H1 (cell line): ENCODE results near the gene ZFP57. TPM values are rescaled to one million over a fixed set of nuclear protein-coding genes. Genes with fewer than 3 reads are reported as not detected.

Experiments
- CTCF ChIA-PET: fragments of 300-600 bp; sonication (Branson Sonifier 250); formaldehyde crosslinking; loops from one replicate; lab custom pipeline; 2021; ENCODE audit not compliant: partially characterized antibody; lab: Charles Lee
- POLR2A ChIA-PET: fragments of 300-600 bp; sonication (Branson Sonifier 250); formaldehyde crosslinking; loops from one replicate; lab custom pipeline; 2021; ENCODE audit warnings: inconsistent platforms; ENCODE audit not compliant: partially characterized antibody; lab: Charles Lee
- DNase-seq, 2 experiments: peaks; one replicate each; pipeline versions ENCODE4 v3.0.0 to v3.0.0-alpha.2; 2010 to 2022; ENCODE audit warnings: low spot score in 2 of 2, low read depth in 1 of 2, mixed read lengths in 1 of 2
- FAIRE-seq: peaks from 2 replicates; lab custom pipeline; 2011; peaks lifted over from hg19 to GRCh38; lab: Jason Lieb, UNC
- H2AFZ ChIP-seq: 2 replicates; pipeline ENCODE4 v1.8.1; 2012; ENCODE audit warnings: low read length, inconsistent platforms
- H2AK5ac ChIP-seq: 2 replicates; pipeline ENCODE4 v1.6.1; 2013; ENCODE audit warnings: low read depth, low read length
- H2BK120ac ChIP-seq: replicated peaks from 2 replicates; pipeline ENCODE3; 2013; ENCODE audit warnings: low read depth, low read length, inconsistent platforms
- H2BK12ac ChIP-seq: 2 replicates; pipeline ENCODE4 v1.6.1; 2013; ENCODE audit warnings: low read depth, low read length
- H2BK15ac ChIP-seq: 2 replicates; pipeline ENCODE4 v1.6.1; 2013; ENCODE audit warnings: low read length
- H2BK20ac ChIP-seq: 2 replicates; pipeline ENCODE4 v1.6.1; 2013; ENCODE audit warnings: low read length
- H2BK5ac ChIP-seq: 2 replicates; pipeline ENCODE4 v1.6.1; 2013; ENCODE audit warnings: low read depth, low read length
- H3K14ac ChIP-seq: 2 replicates; pipeline ENCODE4 v1.6.1; 2013; ENCODE audit warnings: inconsistent platforms; ENCODE audit not compliant: insufficient read length
- H3K18ac ChIP-seq: 2 replicates; pipeline ENCODE4 v1.6.1; 2013; ENCODE audit warnings: low read length; ENCODE audit errors: extremely low read depth
- H3K23ac ChIP-seq: 2 replicates; pipeline ENCODE4 v1.6.1; 2013; ENCODE audit warnings: inconsistent platforms; ENCODE audit not compliant: insufficient read length
- H3K23me2 ChIP-seq: 2 replicates; pipeline ENCODE4 v1.6.1; 2013; ENCODE audit warnings: low read depth, low read length
- H3K27ac ChIP-seq: 2 replicates; pipeline ENCODE4 v1.6.1; 2011; ENCODE audit warnings: low read depth, low read length, inconsistent platforms
- H3K27me3 ChIP-seq, 4 experiments: replicated peaks in 1 of 4; 1 replicate in 1 of 4; 2 replicates in 3 of 4; pipeline versions ENCODE4 v1.6.1 to v1.8.1; 2011 to 2013; ENCODE audit warnings: low read length in 3 of 4, mild to moderate bottlenecking in 3 of 4, inconsistent platforms in 2 of 4, mixed read lengths in 2 of 4, moderate library complexity in 1 of 4; ENCODE audit not compliant: control insufficient read depth in 3 of 4, insufficient read depth in 3 of 4; ENCODE audit errors: extremely low read depth in 1 of 4
- H3K36me3 ChIP-seq, 4 experiments: 2 replicates each; pipeline versions ENCODE4 v1.6.1 to v1.8.1; 2011 to 2013; ENCODE audit warnings: mild to moderate bottlenecking in 4 of 4, low read length in 3 of 4, moderate library complexity in 2 of 4, control low read depth in 1 of 4, inconsistent platforms in 1 of 4; ENCODE audit not compliant: insufficient read depth in 4 of 4, control insufficient read depth in 2 of 4
- H3K4ac ChIP-seq: replicated peaks from 2 replicates; pipeline ENCODE3; 2013; ENCODE audit warnings: low read length, low read depth, mixed read lengths, inconsistent platforms; ENCODE audit not compliant: insufficient read length
- H3K4me1 ChIP-seq, 4 experiments: replicated peaks in 1 of 4; 1 replicate in 1 of 4; 2 replicates in 3 of 4; pipeline versions ENCODE4 v1.6.1 to v1.8.1; 2011 to 2013; ENCODE audit warnings: low read length in 3 of 4, inconsistent platforms in 2 of 4, mixed read lengths in 1 of 4; ENCODE audit not compliant: insufficient read depth in 4 of 4, control insufficient read depth in 3 of 4
- H3K4me2 ChIP-seq, 2 experiments: 2 replicates each; pipeline versions ENCODE4 v1.6.1 to v1.8.1; 2011 to 2013; ENCODE audit warnings: low read depth in 2 of 2, low read length in 2 of 2, control low read depth in 1 of 2, inconsistent platforms in 1 of 2, mild to moderate bottlenecking in 1 of 2; ENCODE audit not compliant: insufficient read depth in 1 of 2
- H3K4me3 ChIP-seq, 4 experiments: fragments of 200-600, 300-600 bp in 1 of 4; sonication (generic), shearing (Covaris generic), sonication (Bioruptor Twin) in 1 of 4; 2 replicates each; pipeline versions ENCODE4 v1.5.1 to v1.8.1; 2011 to 2016; ENCODE audit warnings: low read length in 4 of 4, low read depth in 3 of 4, control low read depth in 2 of 4, inconsistent platforms in 2 of 4, mild to moderate bottlenecking in 2 of 4, mixed read lengths in 1 of 4, moderate library complexity in 1 of 4; ENCODE audit not compliant: insufficient read depth in 2 of 4; ENCODE audit errors: extremely low read depth in 1 of 4
- H3K56ac ChIP-seq: replicated peaks from 2 replicates; pipeline ENCODE3; 2013; ENCODE audit warnings: low read depth, mild to moderate bottlenecking, mixed read lengths, low read length, inconsistent platforms; ENCODE audit not compliant: insufficient read length
- H3K79me1 ChIP-seq: 2 replicates; pipeline ENCODE4 v1.6.1; 2013; ENCODE audit warnings: low read depth, low read length, control low read depth
- H3K79me2 ChIP-seq, 2 experiments: 2 replicates each; pipeline versions ENCODE4 v1.6.1 to v1.8.1; 2012 to 2013; ENCODE audit warnings: low read length in 2 of 2, mild to moderate bottlenecking in 2 of 2, inconsistent platforms in 1 of 2; ENCODE audit not compliant: insufficient read depth in 2 of 2, control insufficient read depth in 1 of 2
- H3K9ac ChIP-seq, 4 experiments: replicated peaks in 1 of 4; 1 replicate in 1 of 4; 2 replicates in 3 of 4; pipeline versions ENCODE4 v1.6.1 to v1.8.1; 2011 to 2013; ENCODE audit warnings: low read depth in 3 of 4, low read length in 3 of 4, control low read depth in 2 of 4, mild to moderate bottlenecking in 2 of 4, moderate library complexity in 2 of 4, inconsistent platforms in 1 of 4; ENCODE audit errors: extremely low read depth in 1 of 4
- H3K9me3 ChIP-seq, 2 experiments: 2 replicates each; pipeline versions ENCODE4 v1.6.1 to v1.8.1; 2012 to 2013; ENCODE audit warnings: mild to moderate bottlenecking in 2 of 2, moderate library complexity in 2 of 2, control low read depth in 1 of 2, inconsistent platforms in 1 of 2, low read depth in 1 of 2, low read length in 1 of 2, mixed read lengths in 1 of 2; ENCODE audit not compliant: insufficient read depth in 2 of 2
- H4K20me1 ChIP-seq, 2 experiments: replicated peaks in 1 of 2; 2 replicates each; pipeline versions ENCODE3 to v1.8.1; 2011 to 2013; ENCODE audit warnings: inconsistent platforms in 2 of 2, low read length in 2 of 2, mild to moderate bottlenecking in 1 of 2; ENCODE audit not compliant: insufficient read depth in 2 of 2, control insufficient read depth in 1 of 2
- H4K5ac ChIP-seq: 2 replicates; pipeline ENCODE4 v1.6.1; 2013; ENCODE audit warnings: low read length, low read depth, mixed read lengths, inconsistent platforms; ENCODE audit not compliant: insufficient read length
- H4K8ac ChIP-seq: 2 replicates; pipeline ENCODE4 v1.8.0; 2013; ENCODE audit warnings: mild to moderate bottlenecking, moderate library complexity, low read length, inconsistent platforms; ENCODE audit not compliant: insufficient read depth; ENCODE audit errors: extremely low read depth
- H4K91ac ChIP-seq: replicated peaks from 2 replicates; pipeline ENCODE3; 2013; ENCODE audit warnings: low read length, mixed read lengths, inconsistent platforms; ENCODE audit not compliant: insufficient read length
- ASH2L ChIP-seq: fragments of 200-600, 300-600 bp; sonication (generic); IDR thresholded peaks from one replicate; pipeline ENCODE4 v1.7.1; 2017; ENCODE audit warnings: low read length
- CHD2 ChIP-seq: IDR thresholded peaks from 2 replicates; pipeline ENCODE4 v1.6.1; 2012; ENCODE audit warnings: low read length, improper control_type of control experiment
- EZH2 ChIP-seq: fragments of 200-600 bp; sonication (generic); IDR thresholded peaks from 2 replicates; pipeline ENCODE4 v1.7.1; 2012; ENCODE audit warnings: low read depth, mild to moderate bottlenecking, moderate library complexity, low read length, inconsistent platforms; ENCODE audit not compliant: severe bottlenecking
- WGBS, 2 experiments: shearing (Covaris generic) in 1 of 2; methylation state at CpG; one replicate each; pipeline versions ENCODE4 v1.1.6 to v1.1.7; 2013 to 2015; ENCODE audit warnings: low lambda C conversion rate in 2 of 2, mixed read lengths in 2 of 2, inconsistent platforms in 1 of 2, low coverage in 1 of 2, missing lambda C conversion rate in 1 of 2; ENCODE audit not compliant: insufficient replicate concordance in 2 of 2, insufficient coverage in 1 of 2, insufficient read length in 1 of 2; ENCODE audit errors: extremely low coverage in 1 of 2, missing lambda C conversion rate in 1 of 2; 5-methylcytosine and 5-hydroxymethylcytosine counted together
- polyA plus RNA-seq, 7 experiments: library from polyadenylated mRNA; depleted of rRNA in 3 of 7; stranded (reverse) in 5 of 7; unstranded in 2 of 7; fragments of >200 nt in 5 of 7; fragments of 200-250 nt in 2 of 7; gene quantifications; 1 replicate in 5 of 7; 2 replicates in 1 of 7; 4 replicates in 1 of 7; pipeline versions ENCODE4 v1.2.1 to v1.2.3, GENCODE V29; 2011 to 2013; ENCODE audit warnings: missing spikeins in 2 of 7, mixed read lengths in 2 of 7
- total RNA-seq: library from RNA; stranded (reverse); fragmentation: NEBNext Ultra II Directional; extraction: Animal tissue kit (Norgen Biotek cat#: 25700); gene quantifications from 2 replicates; pipeline ENCODE4 v1.2.1, GENCODE V29; 2021
- TF ChIP-seq, protein P1 (sequence below): IDR thresholded peaks from 2 replicates; pipeline ENCODE4 v1.6.1; 2011; ENCODE audit warnings: low read length, improper control_type of control experiment
- TF ChIP-seq, protein P2 (sequence below): IDR thresholded peaks from 2 replicates; pipeline ENCODE4 v1.6.1; 2011; ENCODE audit warnings: low read depth, mild to moderate bottlenecking, low read length; ENCODE audit not compliant: insufficient read depth

Gene ZFP57
- total and polyA plus RNA-seq, 2 of the 8 experiments (the other 6 are each of a cell fraction or from before 2014, with no cell fraction given): 0.85 to 1.2 TPM

DNA sequence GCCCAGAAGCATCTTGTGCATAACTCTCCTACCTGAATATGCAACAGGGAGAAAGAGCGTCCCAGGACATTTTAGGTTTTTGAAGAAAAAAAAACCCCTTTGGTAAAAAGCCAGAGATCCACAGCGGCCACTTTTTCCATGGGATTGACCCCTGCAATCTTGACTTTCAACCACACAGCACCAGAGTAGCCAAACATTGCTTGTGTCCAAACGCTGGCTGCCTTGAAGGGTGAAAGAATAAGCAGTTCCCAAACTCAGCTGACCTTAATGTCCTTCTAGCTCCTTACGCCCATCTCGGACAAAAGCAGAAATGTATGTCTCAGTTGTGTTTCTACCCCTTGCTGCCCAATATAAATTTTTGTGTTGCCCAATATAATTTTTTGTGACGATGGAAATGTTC is 25.3 kb downstream of the ZFP57 start:
- FAIRE-seq (no peak), DNase-seq (no peak)
- H2AK5ac ChIP-seq: no peak overlapping the region
- no peak overlapping the region for H3K4me3 ChIP-seq
- no peak overlapping the region for H3K56ac ChIP-seq
- no peak overlapping the region for H3K23ac ChIP-seq
- no peak overlapping the region for H3K4me2 ChIP-seq
- no peak overlapping the region for H2BK120ac ChIP-seq
- peak overlapping the region; percentile 52; the same call in 1 of the 2 replicates for H2BK12ac ChIP-seq
- H3K14ac ChIP-seq: no peak overlapping the region
- H3K36me3 ChIP-seq: no peaks in the 10 kb centered on the region
- H4K5ac ChIP-seq: no peak overlapping the region
- 0 out of 2 replicates have a peak overlapping the region, but pooled peaks have one; percentile 13 for H2BK5ac ChIP-seq
- TF ChIP-seq, protein P1, sequence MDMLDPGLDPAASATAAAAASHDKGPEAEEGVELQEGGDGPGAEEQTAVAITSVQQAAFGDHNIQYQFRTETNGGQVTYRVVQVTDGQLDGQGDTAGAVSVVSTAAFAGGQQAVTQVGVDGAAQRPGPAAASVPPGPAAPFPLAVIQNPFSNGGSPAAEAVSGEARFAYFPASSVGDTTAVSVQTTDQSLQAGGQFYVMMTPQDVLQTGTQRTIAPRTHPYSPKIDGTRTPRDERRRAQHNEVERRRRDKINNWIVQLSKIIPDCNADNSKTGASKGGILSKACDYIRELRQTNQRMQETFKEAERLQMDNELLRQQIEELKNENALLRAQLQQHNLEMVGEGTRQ: no peak
- TF ChIP-seq CHD2 (no peak), ASH2L (no peak), EZH2 (no peak)
- TF ChIP-seq, protein P2, sequence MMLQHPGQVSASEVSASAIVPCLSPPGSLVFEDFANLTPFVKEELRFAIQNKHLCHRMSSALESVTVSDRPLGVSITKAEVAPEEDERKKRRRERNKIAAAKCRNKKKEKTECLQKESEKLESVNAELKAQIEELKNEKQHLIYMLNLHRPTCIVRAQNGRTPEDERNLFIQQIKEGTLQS: no peak
- WGBS, 2 experiments: 83% methylated on average over 6 of the region's 6 CpGs; no CpG with 5 or more reads in 1 of the 2 experiments
- H3K79me2 ChIP-seq: no peaks in the 10 kb centered on the region
- peak overlapping the region; percentile 96; the same call in 1 of the 2 replicates for H2BK15ac ChIP-seq
- H3K9ac ChIP-seq: no peak overlapping the region
- no peaks in the 10 kb centered on the region for H3K79me1 ChIP-seq
- H2AFZ ChIP-seq: no peak overlapping the region
- H3K18ac ChIP-seq: 0 out of 2 replicates have a peak overlapping the region, but pooled peaks have one; percentile 78
- no peaks in the 10 kb centered on the region for H3K9me3 ChIP-seq
- H2BK20ac ChIP-seq: peak overlapping the region; percentile 98
- CTCF ChIA-PET: interaction anchor here (0.6 to 33.1 kb wide), 7 partner anchors 0 to 57 kb away, joined by 3 to 658 read pairs (median 502); partner anchors contain the start of genes GABBR1, MOG and ZFP57
- no peaks in the 10 kb centered on the region for H3K27me3 ChIP-seq
- H3K4ac ChIP-seq: no peak overlapping the region
- peaks cover 2 to 13% (median 8%) of the 10 kb centered on the region in 4 experiments for H3K4me1 ChIP-seq
- no peak overlapping the region for H4K91ac ChIP-seq
- H3K23me2 ChIP-seq: no peaks in the 10 kb centered on the region
- POLR2A ChIA-PET: no interaction called here
- H3K27ac ChIP-seq: no peak overlapping the region
- no peaks in the 10 kb centered on the region for H4K20me1 ChIP-seq
- H4K8ac ChIP-seq: no peak overlapping the region
